ENCODE measurements around the gene NDUFV2.

NDUFV2 gene

GRCh38 chr18:9140381-9140780, 37.9 kb downstream of the NDUFV2 start:
- H3K9ac ChIP-seq (ENCODE audit: insufficient read length): peak overlapping the region; percentile 61
- no peak overlapping the region for H3K4me3 ChIP-seq
- H3K36me3 ChIP-seq (ENCODE audit: insufficient read depth, low read length): peaks cover 2% of the 10 kb centered on the region
- TF ChIP-seq EZH2 (IDR thresholded peaks at IDR 0.05): no peak
- no peak for TF ChIP-seq POLR2AphosphoS5 (IDR thresholded peaks at IDR 0.05; ENCODE audit: borderline replicate concordance, low read depth, low read length)
- TF ChIP-seq FOXP2 (optimal IDR thresholded peaks at IDR 0.05; ENCODE audit: control extremely low read depth, extremely low read length, insufficient read depth): no peak
- DNase-seq (ENCODE audit: low read depth, low spot score): no peak
- no peak overlapping the region for H3K27ac ChIP-seq
- H3K9me3 ChIP-seq (ENCODE audit: low read depth, low read length): no peaks in the 10 kb centered on the region

GRCh38 chr18:9140984-9141383, 38.5 kb downstream of the NDUFV2 start:
- H3K27ac ChIP-seq: no peak overlapping the region
- H3K9me3 ChIP-seq (ENCODE audit: low read depth, low read length): no peaks in the 10 kb centered on the region
- H3K4me3 ChIP-seq: no peak overlapping the region
- H3K36me3 ChIP-seq (ENCODE audit: insufficient read depth, low read length): no peaks in the 10 kb centered on the region
- DNase-seq (ENCODE audit: low read depth, low spot score): no peak
- TF ChIP-seq FOXP2 (optimal IDR thresholded peaks at IDR 0.05; ENCODE audit: control extremely low read depth, extremely low read length, insufficient read depth) (no peak), EZH2 (IDR thresholded peaks at IDR 0.05) (no peak), POLR2AphosphoS5 (IDR thresholded peaks at IDR 0.05; ENCODE audit: borderline replicate concordance, low read depth, low read length) (no peak)
- H3K9ac ChIP-seq (ENCODE audit: insufficient read length): no peak overlapping the region

- no peak overlapping the region for H3K27ac ChIP-seq
- no peaks in the 10 kb centered on the region for H3K9me3 ChIP-seq (ENCODE audit: low read depth, low read length)
- no peak overlapping the region for H3K4me3 ChIP-seq
- DNase-seq (ENCODE audit: low read depth, low spot score): no peak
- no peaks in the 10 kb centered on the region for H3K36me3 ChIP-seq (ENCODE audit: insufficient read depth, low read length)
- TF ChIP-seq POLR2AphosphoS5 (IDR thresholded peaks at IDR 0.05; ENCODE audit: borderline replicate concordance, low read depth, low read length) (no peak), EZH2 (IDR thresholded peaks at IDR 0.05) (no peak)
- no peak overlapping the region for H3K9ac ChIP-seq (ENCODE audit: insufficient read length)
These were observed 43.7 kb downstream of the NDUFV2 start for GRCh38 chr18:9146224-9146623.

DNA sequence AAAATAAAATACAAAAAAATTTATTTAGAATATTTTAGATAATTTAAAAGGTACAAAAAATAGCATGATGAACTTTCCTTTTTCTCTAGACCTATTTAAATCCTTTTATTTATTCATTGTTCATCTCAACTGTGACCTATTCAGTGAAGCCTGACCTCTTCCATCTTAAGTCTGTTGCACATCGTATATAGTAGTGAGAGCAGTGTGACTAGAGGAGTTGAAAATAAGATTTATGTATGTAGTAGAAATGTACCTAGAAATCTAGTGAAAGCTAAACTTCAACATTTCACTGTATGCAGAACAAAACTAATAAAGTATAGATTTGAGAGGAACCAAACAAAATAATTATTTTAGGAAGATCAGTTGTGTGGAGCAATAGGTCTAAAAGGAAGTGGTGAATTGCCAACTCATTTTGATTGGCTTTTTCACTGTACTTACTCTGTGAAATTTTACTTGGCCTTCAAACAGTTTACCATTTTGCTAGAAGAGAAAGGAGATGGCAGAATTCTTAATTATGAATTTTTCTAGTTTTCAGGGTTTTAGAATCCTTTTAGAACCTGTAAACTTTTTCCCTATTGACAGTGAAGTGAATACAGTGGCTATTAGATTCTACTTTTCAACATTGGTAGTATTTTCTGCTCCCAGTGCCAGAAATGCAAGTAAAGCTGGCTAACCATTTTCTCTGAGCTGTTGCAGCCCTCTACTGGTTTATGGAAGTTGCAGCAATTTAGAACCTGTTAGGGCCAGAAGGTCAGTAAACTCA, 45.1 kb downstream of the NDUFV2 start:
- TF ChIP-seq EZH2 (IDR thresholded peaks at IDR 0.05) (no peak), FOXP2 (optimal IDR thresholded peaks at IDR 0.05; ENCODE audit: control extremely low read depth, extremely low read length, insufficient read depth) (no peak), POLR2AphosphoS5 (IDR thresholded peaks at IDR 0.05; ENCODE audit: borderline replicate concordance, low read depth, low read length) (no peak)

DNA sequence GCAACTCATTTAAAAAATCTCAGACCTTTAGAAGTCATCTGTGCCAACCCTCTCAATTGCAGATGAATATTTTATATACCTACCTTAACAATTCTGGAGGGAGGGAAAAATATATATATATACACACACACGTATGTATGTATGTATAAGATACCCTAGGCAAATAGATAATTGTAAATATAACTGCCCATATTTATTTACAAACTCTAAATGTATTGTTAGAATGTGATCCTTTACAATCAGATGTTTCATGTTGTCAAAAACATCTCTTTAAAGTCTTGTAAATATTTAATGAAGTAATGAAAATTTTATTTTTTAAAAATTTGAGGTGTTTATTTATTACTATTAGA, 45.7 kb downstream of the NDUFV2 start:
- no peak for TF ChIP-seq FOXP2 (optimal IDR thresholded peaks at IDR 0.05; ENCODE audit: control extremely low read depth, extremely low read length, insufficient read depth)
- no peak for TF ChIP-seq EZH2 (IDR thresholded peaks at IDR 0.05)
- TF ChIP-seq POLR2AphosphoS5 (IDR thresholded peaks at IDR 0.05; ENCODE audit: borderline replicate concordance, low read depth, low read length): no peak
- no peak for DNase-seq (ENCODE audit: low read depth, low spot score)
- H3K9ac ChIP-seq (ENCODE audit: insufficient read length): no peak overlapping the region
- no peaks in the 10 kb centered on the region for H3K9me3 ChIP-seq (ENCODE audit: low read depth, low read length)
- H3K4me3 ChIP-seq: no peak overlapping the region
- no peaks in the 10 kb centered on the region for H3K36me3 ChIP-seq (ENCODE audit: insufficient read depth, low read length)
- H3K27ac ChIP-seq: no peak overlapping the region

More for the DNA sequence above, 45.1 kb downstream of the NDUFV2 start:
- Histone ChIP-seq H3K9me3 (ENCODE audit: low read depth, low read length) (no peaks in the 10 kb centered on the region), H3K27ac (0 out of 2 replicates have a peak overlapping the region, but pooled peaks have one; percentile 19), H3K9ac (ENCODE audit: insufficient read length) (no peak overlapping the region), H3K4me3 (no peak overlapping the region), H3K36me3 (ENCODE audit: insufficient read depth, low read length) (no peaks in the 10 kb centered on the region)
- DNase-seq (ENCODE audit: low read depth, low spot score): no peak

- Histone ChIP-seq H3K4me3 (no peak overlapping the region), H3K27ac (no peak overlapping the region), H3K9ac (ENCODE audit: insufficient read length) (no peak overlapping the region), H3K9me3 (ENCODE audit: low read depth, low read length) (no peaks in the 10 kb centered on the region), H3K36me3 (ENCODE audit: insufficient read depth, low read length) (no peaks in the 10 kb centered on the region)
- TF ChIP-seq EZH2 (IDR thresholded peaks at IDR 0.05): no peak
- TF ChIP-seq FOXP2 (optimal IDR thresholded peaks at IDR 0.05; ENCODE audit: control extremely low read depth, extremely low read length, insufficient read depth): no peak
- no peak for TF ChIP-seq POLR2AphosphoS5 (IDR thresholded peaks at IDR 0.05; ENCODE audit: borderline replicate concordance, low read depth, low read length)
- DNase-seq (ENCODE audit: low read depth, low spot score): no peak
These were observed 47.6 kb downstream of the NDUFV2 start for GRCh38 chr18:9150121-9150520.

GRCh38 chr18:9153256-9153655, 50.8 kb downstream of the NDUFV2 start:
- Histone ChIP-seq H3K27ac (no peak overlapping the region), H3K36me3 (ENCODE audit: insufficient read depth, low read length) (no peaks in the 10 kb centered on the region), H3K9me3 (ENCODE audit: low read depth, low read length) (no peaks in the 10 kb centered on the region), H3K9ac (ENCODE audit: insufficient read length) (no peak overlapping the region), H3K4me3 (no peak overlapping the region)
- no peak for TF ChIP-seq EZH2 (IDR thresholded peaks at IDR 0.05)
- TF ChIP-seq POLR2AphosphoS5 (IDR thresholded peaks at IDR 0.05; ENCODE audit: borderline replicate concordance, low read depth, low read length): no peak
- TF ChIP-seq FOXP2 (optimal IDR thresholded peaks at IDR 0.05; ENCODE audit: control extremely low read depth, extremely low read length, insufficient read depth): no peak
- DNase-seq (ENCODE audit: low read depth, low spot score): no peak

- no peaks in the 10 kb centered on the region for H3K36me3 ChIP-seq (ENCODE audit: insufficient read depth, low read length)
- no peak overlapping the region for H3K4me3 ChIP-seq
- no peak overlapping the region for H3K9ac ChIP-seq (ENCODE audit: insufficient read length)
- H3K9me3 ChIP-seq (ENCODE audit: low read depth, low read length): no peaks in the 10 kb centered on the region
- no peak overlapping the region for H3K27ac ChIP-seq
- DNase-seq (ENCODE audit: low read depth, low spot score): no peak
- TF ChIP-seq POLR2AphosphoS5 (IDR thresholded peaks at IDR 0.05; ENCODE audit: borderline replicate concordance, low read depth, low read length) (no peak), EZH2 (IDR thresholded peaks at IDR 0.05) (no peak)
These were observed 54.2 kb downstream of the NDUFV2 start for GRCh38 chr18:9156604-9157249.

Data from SK-N-MC (cell line).